Measurements from ENCODE around the gene ST6GALNAC5. TPM values are rescaled to one million over a fixed set of nuclear protein-coding genes. Genes with fewer than 3 reads are reported as not detected.

ST6GALNAC5 gene
- polyA plus RNA-seq, 3 donors: not detected

DNA sequence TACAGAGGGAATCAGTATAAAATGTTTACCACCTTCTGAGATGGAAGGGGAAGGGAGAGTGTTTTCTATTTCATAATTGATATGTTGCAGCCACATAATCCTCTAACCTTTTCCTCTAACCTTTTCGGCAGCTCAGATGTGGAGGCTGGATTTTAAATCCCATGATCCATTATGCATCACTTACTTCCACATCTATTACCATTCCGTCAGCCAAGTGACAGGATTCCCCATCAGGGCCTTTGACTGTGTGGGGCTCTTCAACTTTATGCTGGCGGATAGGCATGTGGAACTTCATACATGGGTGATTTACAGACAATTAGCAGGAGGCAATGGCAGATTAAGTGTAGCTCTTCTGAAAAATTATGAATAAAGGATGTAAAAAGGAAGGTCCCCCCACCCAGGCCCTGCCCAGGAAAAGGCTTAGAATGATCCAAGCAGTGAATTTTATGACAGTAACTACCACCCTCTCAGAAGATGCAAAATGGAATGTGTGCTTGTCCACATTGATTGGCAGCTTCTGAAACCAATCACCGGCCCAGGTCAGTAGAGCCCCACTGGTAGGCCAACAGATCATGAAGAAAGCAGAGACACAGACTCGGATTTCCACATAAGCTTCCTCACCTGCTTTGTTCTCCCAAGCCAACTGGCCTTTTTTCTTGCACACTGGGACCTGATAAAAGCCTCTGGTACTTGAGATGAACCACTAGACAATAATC lies 147.0 kb downstream of the ST6GALNAC5 start:
- Histone ChIP-seq H3K27ac (ENCODE audit: low read depth in 1 of 2, low read length in 2 of 2) (no peak overlapping the region), H3K4me1 (ENCODE audit: control insufficient read depth in 1 of 2, insufficient read depth in 2 of 2, low read length in 2 of 2) (no peaks in the 10 kb centered on the region), H3K9me3 (replicated peaks in 1 of 2; ENCODE audit: control insufficient read depth in 1 of 2, insufficient read depth in 1 of 2, low read length in 2 of 2) (no peaks in the 10 kb centered on the region), H3K4me2 (replicated peaks; ENCODE audit: extremely low read depth, low read length, poor library complexity, severe bottlenecking) (no peak overlapping the region), H2AFZ (ENCODE audit: insufficient read depth, low read depth, low read length, poor library complexity, severe bottlenecking) (no peak overlapping the region), H3K4me3 (replicated peaks in 1 of 3; ENCODE audit: low read depth in 2 of 3, low read length in 3 of 3) (no peak overlapping the region), H4K20me1 (ENCODE audit: insufficient read depth, low read length) (no peaks in the 10 kb centered on the region), H3K79me2 (ENCODE audit: insufficient read depth, low read length) (no peaks in the 10 kb centered on the region), H3K36me3 (replicated peaks in 1 of 2; ENCODE audit: control insufficient read depth in 1 of 2, insufficient read depth in 2 of 2, low read length in 2 of 2) (no peaks in the 10 kb centered on the region), H3K9ac (ENCODE audit: insufficient read depth, low read length, poor library complexity, severe bottlenecking) (no peak overlapping the region), H3K27me3 (ENCODE audit: control insufficient read depth in 2 of 2, insufficient read depth in 2 of 2, low read length in 2 of 2) (no peaks in the 10 kb centered on the region)
- Mint-ChIP-seq H3K9me3 (peaks cover 0 to 3% (median 0%) of the 10 kb centered on the region in 7 donors), H3K4me3 (no peak overlapping the region), H3K4me1 (no peaks in the 10 kb centered on the region), H3K27me3 (ENCODE audit: low read depth in 3 of 3) (peaks cover 1 to 7% (median 5%) of the 10 kb centered on the region in 3 donors), H3K36me3 (no peaks in the 10 kb centered on the region), H3K27ac (no peak overlapping the region)
- TF ChIP-seq, protein P1, sequence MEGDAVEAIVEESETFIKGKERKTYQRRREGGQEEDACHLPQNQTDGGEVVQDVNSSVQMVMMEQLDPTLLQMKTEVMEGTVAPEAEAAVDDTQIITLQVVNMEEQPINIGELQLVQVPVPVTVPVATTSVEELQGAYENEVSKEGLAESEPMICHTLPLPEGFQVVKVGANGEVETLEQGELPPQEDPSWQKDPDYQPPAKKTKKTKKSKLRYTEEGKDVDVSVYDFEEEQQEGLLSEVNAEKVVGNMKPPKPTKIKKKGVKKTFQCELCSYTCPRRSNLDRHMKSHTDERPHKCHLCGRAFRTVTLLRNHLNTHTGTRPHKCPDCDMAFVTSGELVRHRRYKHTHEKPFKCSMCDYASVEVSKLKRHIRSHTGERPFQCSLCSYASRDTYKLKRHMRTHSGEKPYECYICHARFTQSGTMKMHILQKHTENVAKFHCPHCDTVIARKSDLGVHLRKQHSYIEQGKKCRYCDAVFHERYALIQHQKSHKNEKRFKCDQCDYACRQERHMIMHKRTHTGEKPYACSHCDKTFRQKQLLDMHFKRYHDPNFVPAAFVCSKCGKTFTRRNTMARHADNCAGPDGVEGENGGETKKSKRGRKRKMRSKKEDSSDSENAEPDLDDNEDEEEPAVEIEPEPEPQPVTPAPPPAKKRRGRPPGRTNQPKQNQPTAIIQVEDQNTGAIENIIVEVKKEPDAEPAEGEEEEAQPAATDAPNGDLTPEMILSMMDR (IDR thresholded peaks at IDR 0.05): no peak
- intact Hi-C loops (cut with micrococcal nuclease): no loop called here
- 88% methylated on average over 2 of the region's 5 CpGs for WGBS (ENCODE audit: insufficient coverage)
- DNase-seq: no peak

DNA sequence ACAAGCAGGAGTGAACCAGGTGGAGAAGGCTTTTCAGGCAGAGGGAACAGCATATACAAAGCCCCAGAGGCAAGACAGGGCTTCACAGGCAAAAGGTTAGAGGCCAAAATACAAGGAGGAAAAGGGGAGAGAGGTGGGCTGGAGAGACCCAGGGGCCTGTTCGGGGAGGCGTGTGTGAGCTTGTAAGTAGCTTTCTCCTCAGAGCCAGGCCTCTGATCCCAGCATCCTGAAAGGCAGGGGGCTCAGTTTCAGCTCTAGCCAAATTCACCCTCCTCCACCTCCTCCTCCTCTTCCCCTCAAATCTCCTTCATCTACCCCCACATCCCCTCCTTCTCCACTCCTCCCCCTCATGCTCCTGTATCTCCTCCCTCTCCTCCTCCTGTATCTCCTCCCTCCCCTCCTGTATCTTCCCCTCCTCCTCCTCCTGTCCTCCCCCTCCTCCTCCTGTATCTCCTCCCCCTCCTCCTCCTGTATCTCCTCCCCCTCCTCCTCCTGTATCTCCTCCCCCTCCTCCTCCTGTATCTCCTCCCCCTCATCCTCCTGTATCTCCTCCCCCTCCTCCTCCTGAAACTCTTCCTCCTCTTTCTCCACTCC lies 148.6 kb downstream of the ST6GALNAC5 start:
- Histone ChIP-seq H3K4me1 (ENCODE audit: control insufficient read depth in 1 of 2, insufficient read depth in 2 of 2, low read length in 2 of 2) (no peaks in the 10 kb centered on the region), H3K27me3 (ENCODE audit: control insufficient read depth in 2 of 2, insufficient read depth in 2 of 2, low read length in 2 of 2) (no peaks in the 10 kb centered on the region), H3K79me2 (ENCODE audit: insufficient read depth, low read length) (no peaks in the 10 kb centered on the region), H3K9ac (ENCODE audit: insufficient read depth, low read length, poor library complexity, severe bottlenecking) (no peak overlapping the region), H2AFZ (ENCODE audit: insufficient read depth, low read depth, low read length, poor library complexity, severe bottlenecking) (no peak overlapping the region), H3K4me2 (replicated peaks; ENCODE audit: extremely low read depth, low read length, poor library complexity, severe bottlenecking) (no peak overlapping the region), H3K4me3 (replicated peaks in 1 of 3; ENCODE audit: low read depth in 2 of 3, low read length in 3 of 3) (no peak overlapping the region), H4K20me1 (ENCODE audit: insufficient read depth, low read length) (no peaks in the 10 kb centered on the region), H3K9me3 (replicated peaks in 1 of 2; ENCODE audit: control insufficient read depth in 1 of 2, insufficient read depth in 1 of 2, low read length in 2 of 2) (no peaks in the 10 kb centered on the region), H3K27ac (ENCODE audit: low read depth in 1 of 2, low read length in 2 of 2) (no peak overlapping the region), H3K36me3 (replicated peaks in 1 of 2; ENCODE audit: control insufficient read depth in 1 of 2, insufficient read depth in 2 of 2, low read length in 2 of 2) (no peaks in the 10 kb centered on the region)
- WGBS (ENCODE audit: insufficient coverage): 100% methylated on average over 2 of the region's 2 CpGs
- H3K27me3 Mint-ChIP-seq (ENCODE audit: low read depth in 3 of 3): peaks cover 1 to 6% (median 6%) of the 10 kb centered on the region in 3 donors
- H3K9me3 Mint-ChIP-seq: peaks cover 0 to 3% (median 0%) of the 10 kb centered on the region in 7 donors
- TF ChIP-seq, protein P1 (IDR thresholded peaks at IDR 0.05): no peak
- H3K36me3 Mint-ChIP-seq: no peaks in the 10 kb centered on the region
- H3K4me3 Mint-ChIP-seq: no peak overlapping the region
- intact Hi-C loops (cut with micrococcal nuclease): no loop called here
- DNase-seq: no peak
- no peaks in the 10 kb centered on the region for H3K4me1 Mint-ChIP-seq
- H3K27ac Mint-ChIP-seq: no peak overlapping the region
